ENCODE data around the gene SASS6.

DNA sequence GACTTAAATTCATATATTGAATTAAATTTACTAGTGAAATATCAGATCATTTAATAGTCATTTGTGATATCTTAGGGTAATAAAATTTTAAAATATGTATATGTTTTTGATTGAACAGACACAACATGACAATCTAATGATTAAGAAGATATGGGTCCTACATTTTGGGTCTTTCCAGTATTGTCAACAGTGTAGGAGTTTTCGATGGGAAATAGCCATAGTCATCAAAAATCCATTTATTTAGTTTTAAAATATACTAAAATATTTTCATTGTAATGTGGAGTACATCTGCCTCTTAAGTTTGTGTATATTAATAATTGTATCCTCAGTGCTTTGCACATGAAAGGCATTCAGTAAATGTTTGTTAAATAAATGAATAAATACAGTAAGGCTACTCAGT lies 14.2 kb upstream of the SASS6 start:
- TF ChIP-seq EP300 (IDR thresholded peaks at IDR 0.05; ENCODE audit: borderline replicate concordance in 1 of 2, low read depth in 1 of 2, low read length in 1 of 2): no peak
- TF ChIP-seq, protein P1, sequence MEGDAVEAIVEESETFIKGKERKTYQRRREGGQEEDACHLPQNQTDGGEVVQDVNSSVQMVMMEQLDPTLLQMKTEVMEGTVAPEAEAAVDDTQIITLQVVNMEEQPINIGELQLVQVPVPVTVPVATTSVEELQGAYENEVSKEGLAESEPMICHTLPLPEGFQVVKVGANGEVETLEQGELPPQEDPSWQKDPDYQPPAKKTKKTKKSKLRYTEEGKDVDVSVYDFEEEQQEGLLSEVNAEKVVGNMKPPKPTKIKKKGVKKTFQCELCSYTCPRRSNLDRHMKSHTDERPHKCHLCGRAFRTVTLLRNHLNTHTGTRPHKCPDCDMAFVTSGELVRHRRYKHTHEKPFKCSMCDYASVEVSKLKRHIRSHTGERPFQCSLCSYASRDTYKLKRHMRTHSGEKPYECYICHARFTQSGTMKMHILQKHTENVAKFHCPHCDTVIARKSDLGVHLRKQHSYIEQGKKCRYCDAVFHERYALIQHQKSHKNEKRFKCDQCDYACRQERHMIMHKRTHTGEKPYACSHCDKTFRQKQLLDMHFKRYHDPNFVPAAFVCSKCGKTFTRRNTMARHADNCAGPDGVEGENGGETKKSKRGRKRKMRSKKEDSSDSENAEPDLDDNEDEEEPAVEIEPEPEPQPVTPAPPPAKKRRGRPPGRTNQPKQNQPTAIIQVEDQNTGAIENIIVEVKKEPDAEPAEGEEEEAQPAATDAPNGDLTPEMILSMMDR (IDR thresholded peaks at IDR 0.05): no peak
- TF ChIP-seq, protein P2, sequence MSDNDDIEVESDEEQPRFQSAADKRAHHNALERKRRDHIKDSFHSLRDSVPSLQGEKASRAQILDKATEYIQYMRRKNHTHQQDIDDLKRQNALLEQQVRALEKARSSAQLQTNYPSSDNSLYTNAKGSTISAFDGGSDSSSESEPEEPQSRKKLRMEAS (IDR thresholded peaks at IDR 0.05; ENCODE audit: low read depth): no peak
- TF ChIP-seq, protein P3, sequence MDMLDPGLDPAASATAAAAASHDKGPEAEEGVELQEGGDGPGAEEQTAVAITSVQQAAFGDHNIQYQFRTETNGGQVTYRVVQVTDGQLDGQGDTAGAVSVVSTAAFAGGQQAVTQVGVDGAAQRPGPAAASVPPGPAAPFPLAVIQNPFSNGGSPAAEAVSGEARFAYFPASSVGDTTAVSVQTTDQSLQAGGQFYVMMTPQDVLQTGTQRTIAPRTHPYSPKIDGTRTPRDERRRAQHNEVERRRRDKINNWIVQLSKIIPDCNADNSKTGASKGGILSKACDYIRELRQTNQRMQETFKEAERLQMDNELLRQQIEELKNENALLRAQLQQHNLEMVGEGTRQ (IDR thresholded peaks at IDR 0.05; ENCODE audit: borderline replicate concordance, low read depth, low read length): no peak
